Smooth muscle cell (in vitro differentiated cells): Measurements from ENCODE around the gene INSRR. TPM values are rescaled to one million over a fixed set of nuclear protein-coding genes. Genes with fewer than 3 reads are reported as not detected.

Experiments
- DNase-seq: peaks from one replicate; lab custom pipeline; 2025; ENCODE audit not compliant: unreplicated experiment; lab: John Stamatoyannopoulos, UW
- H2AFZ ChIP-seq: fragments of 200-600 bp; sonication (generic); 2 replicates; pipeline ENCODE4 v1.6.0; 2016; ENCODE audit warnings: antibody characterized with exemption, low read depth, mild to moderate bottlenecking
- H3F3A ChIP-seq: fragments of 200-600 bp; sonication (generic); 2 replicates; pipeline ENCODE4 v1.6.0; 2017; ENCODE audit warnings: antibody characterized with exemption, low read depth
- H3K27ac ChIP-seq: fragments of 200-600 bp; sonication (generic); 2 replicates; pipeline ENCODE4 v1.5.1; 2016; ENCODE audit warnings: low read depth, mild to moderate bottlenecking
- H3K27me3 ChIP-seq: fragments of 200-600 bp; sonication (generic); 2 replicates; pipeline ENCODE4 v1.6.1; 2016; ENCODE audit warnings: low read depth, mild to moderate bottlenecking
- H3K36me3 ChIP-seq: fragments of 200-600 bp; sonication (generic); 2 replicates; pipeline ENCODE4 v1.5.1; 2016; ENCODE audit warnings: low read depth
- H3K4me1 ChIP-seq: fragments of 200-600 bp; sonication (generic); 2 replicates; pipeline ENCODE4 v1.5.1; 2016; ENCODE audit warnings: low read depth
- H3K4me2 ChIP-seq: fragments of 200-600 bp; sonication (generic); 2 replicates; pipeline ENCODE4 v1.6.0; 2016; ENCODE audit warnings: mild to moderate bottlenecking
- H3K4me3 ChIP-seq: fragments of 200-600 bp; sonication (generic); 2 replicates; pipeline ENCODE4 v1.5.1; 2016; ENCODE audit warnings: mild to moderate bottlenecking
- H3K79me2 ChIP-seq: fragments of 200-600 bp; sonication (generic); 2 replicates; pipeline ENCODE4 v1.6.0; 2016; ENCODE audit warnings: low read depth, mild to moderate bottlenecking
- H3K9ac ChIP-seq: fragments of 200-600 bp; sonication (generic); 2 replicates; pipeline ENCODE4 v1.6.0; 2016; ENCODE audit warnings: low read depth
- H3K9me3 ChIP-seq: fragments of 200-600 bp; sonication (generic); replicated peaks from 2 replicates; pipeline ENCODE4 v1.5.1; 2016; ENCODE audit warnings: low read depth
- H4K20me1 ChIP-seq: fragments of 200-600 bp; sonication (generic); 2 replicates; pipeline ENCODE4 v1.6.0; 2016; ENCODE audit warnings: low read depth
- WGBS: methylation state at CpG from one replicate; pipeline ENCODE4 v1.1.7; 2016; ENCODE audit warnings: low lambda C conversion rate; 5-methylcytosine and 5-hydroxymethylcytosine counted together
- polyA plus RNA-seq: library from polyadenylated mRNA; unstranded; fragments of >200 nt; fragmentation: Nextera tagmentation; extraction: Ambion mirVana; gene quantifications from 2 replicates; pipeline ENCODE4 v1.2.1, GENCODE V29; 2016
- total RNA-seq: library from RNA; depleted of rRNA; stranded (reverse); fragments of >200 nt; gene quantifications from 2 replicates; pipeline ENCODE4 v1.2.3, GENCODE V29; 2014
- TF ChIP-seq, protein P1 (sequence below): fragments of 200-600 bp; sonication (generic); IDR thresholded peaks from 2 replicates; pipeline ENCODE4 v1.5.1; 2017; ENCODE audit warnings: borderline replicate concordance, mild to moderate bottlenecking, antibody characterized with exemption; ENCODE audit not compliant: insufficient read depth, poor library complexity, severe bottlenecking

The INSRR gene
- total and polyA plus RNA-seq, 2 experiments from 2014 or later = 0.36 to 0.45 TPM

DNA sequence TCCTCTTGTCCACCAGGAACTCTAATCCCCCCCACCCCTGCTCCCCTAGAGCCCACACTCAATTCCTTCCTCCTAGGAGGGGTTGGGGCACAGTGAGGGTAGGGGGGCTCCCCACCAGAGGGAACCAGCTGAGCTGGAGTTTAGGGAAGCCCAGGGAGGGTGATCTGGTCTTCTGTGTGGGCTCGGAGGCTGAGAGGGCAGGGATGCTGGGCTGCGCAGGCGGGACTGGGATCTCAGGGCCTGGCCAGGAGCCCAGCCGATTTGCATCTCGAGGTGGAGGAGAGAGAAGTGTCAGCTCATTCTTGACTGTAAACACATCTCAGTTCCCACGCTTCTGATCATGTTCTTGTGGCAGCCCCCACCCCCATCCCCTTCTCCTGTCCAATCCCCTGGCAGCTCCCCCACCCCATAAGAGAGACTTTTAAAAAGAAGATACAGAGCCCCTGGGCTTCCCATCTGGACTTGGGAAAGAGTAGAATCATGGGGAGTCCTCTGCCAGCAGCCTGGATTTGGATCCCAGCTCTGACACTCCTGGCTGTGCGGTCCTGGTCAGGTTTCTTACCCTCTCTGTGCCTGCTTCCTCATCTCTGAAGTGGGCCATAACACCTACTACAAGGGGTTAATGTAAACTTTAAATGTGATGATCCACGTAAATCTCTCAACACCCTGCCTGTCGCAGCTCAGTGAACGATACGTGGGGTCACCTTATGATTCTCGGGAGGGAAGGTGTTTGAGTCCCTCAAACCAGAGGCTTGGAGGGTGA is 41.2 kb upstream of the INSRR start:
- Histone ChIP-seq H3K4me2 (no peak overlapping the region), H3K9me3 (no peaks in the 10 kb centered on the region), H2AFZ (no peak overlapping the region), H3K27me3 (no peaks in the 10 kb centered on the region), H3K4me3 (no peak overlapping the region), H3K4me1 (peaks cover 8% of the 10 kb centered on the region), H3K9ac (no peak overlapping the region), H3K79me2 (no peaks in the 10 kb centered on the region), H4K20me1 (no peaks in the 10 kb centered on the region), H3F3A (no peaks in the 10 kb centered on the region), H3K36me3 (no peaks in the 10 kb centered on the region), H3K27ac (no peak overlapping the region)
- TF ChIP-seq, protein P1, sequence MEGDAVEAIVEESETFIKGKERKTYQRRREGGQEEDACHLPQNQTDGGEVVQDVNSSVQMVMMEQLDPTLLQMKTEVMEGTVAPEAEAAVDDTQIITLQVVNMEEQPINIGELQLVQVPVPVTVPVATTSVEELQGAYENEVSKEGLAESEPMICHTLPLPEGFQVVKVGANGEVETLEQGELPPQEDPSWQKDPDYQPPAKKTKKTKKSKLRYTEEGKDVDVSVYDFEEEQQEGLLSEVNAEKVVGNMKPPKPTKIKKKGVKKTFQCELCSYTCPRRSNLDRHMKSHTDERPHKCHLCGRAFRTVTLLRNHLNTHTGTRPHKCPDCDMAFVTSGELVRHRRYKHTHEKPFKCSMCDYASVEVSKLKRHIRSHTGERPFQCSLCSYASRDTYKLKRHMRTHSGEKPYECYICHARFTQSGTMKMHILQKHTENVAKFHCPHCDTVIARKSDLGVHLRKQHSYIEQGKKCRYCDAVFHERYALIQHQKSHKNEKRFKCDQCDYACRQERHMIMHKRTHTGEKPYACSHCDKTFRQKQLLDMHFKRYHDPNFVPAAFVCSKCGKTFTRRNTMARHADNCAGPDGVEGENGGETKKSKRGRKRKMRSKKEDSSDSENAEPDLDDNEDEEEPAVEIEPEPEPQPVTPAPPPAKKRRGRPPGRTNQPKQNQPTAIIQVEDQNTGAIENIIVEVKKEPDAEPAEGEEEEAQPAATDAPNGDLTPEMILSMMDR = no peak
- 73% methylated on average over 11 of the region's 12 CpGs for WGBS
- DNase-seq = no peak

DNA sequence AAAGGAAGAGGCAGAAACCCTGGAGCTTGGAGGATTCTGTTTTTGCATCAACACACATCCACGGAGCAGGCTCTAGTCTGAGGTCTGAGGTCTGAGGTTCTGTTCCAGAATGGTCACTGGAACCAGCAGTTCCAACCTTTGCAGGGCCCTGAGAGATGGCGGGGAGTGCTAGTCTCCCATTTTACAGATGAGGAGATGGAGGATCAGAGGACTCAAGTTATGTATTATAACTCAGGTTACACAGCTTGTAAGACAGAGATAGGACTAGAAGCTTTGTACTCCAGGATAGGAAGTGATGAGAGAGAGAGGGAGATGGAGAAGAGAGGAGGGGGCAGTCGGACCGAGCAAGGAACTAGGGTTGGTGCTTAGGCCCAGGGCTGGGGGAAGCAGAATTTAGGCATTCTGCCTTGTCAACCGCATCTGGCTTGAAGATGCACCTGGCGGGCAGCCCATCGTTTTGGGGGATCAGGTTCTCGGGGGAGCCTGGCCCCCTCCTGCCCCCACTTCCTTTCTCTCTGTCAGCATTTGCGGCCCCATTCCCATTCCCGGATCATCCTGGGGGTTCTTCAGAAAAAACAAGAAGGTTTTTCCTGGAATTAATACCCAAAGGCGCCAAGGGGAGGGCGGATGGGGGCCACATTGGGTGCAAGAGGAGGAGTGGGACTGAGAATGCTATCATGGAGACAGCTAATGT is 40.2 kb upstream of the INSRR start:
- H3K4me2 ChIP-seq = no peak overlapping the region
- no peaks in the 10 kb centered on the region for H3K36me3 ChIP-seq
- no peaks in the 10 kb centered on the region for H3F3A ChIP-seq
- DNase-seq = no peak
- WGBS = 92% methylated on average over 12 of the region's 12 CpGs
- no peak overlapping the region for H3K27ac ChIP-seq
- no peak overlapping the region for H2AFZ ChIP-seq
- TF ChIP-seq, protein P1 = no peak
- no peaks in the 10 kb centered on the region for H3K27me3 ChIP-seq
- H3K79me2 ChIP-seq = no peaks in the 10 kb centered on the region
- H3K9me3 ChIP-seq = no peaks in the 10 kb centered on the region
- no peaks in the 10 kb centered on the region for H4K20me1 ChIP-seq
- peaks cover 8% of the 10 kb centered on the region for H3K4me1 ChIP-seq
- H3K4me3 ChIP-seq = no peak overlapping the region
- no peak overlapping the region for H3K9ac ChIP-seq

DNA sequence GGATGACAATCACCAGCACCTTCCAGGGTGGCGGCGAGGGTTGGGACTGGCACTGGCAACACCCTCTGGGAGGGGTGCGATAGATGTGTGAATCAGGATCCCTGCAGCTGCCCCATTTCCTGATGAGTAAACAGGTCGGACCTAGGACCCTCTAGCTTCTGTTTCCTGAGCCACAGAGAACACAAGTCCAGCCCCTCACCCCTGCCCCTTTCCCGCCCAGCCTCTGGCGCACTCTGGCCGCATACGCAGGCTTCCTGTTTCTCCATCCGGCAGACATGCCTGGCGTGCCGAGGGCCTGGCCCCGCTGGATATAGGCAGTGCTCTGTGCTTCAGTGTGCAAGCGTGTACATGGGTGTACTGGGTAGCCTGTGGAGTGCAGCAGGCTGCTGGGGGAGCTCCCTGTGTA is 39.2 kb upstream of the INSRR start:
- no peaks in the 10 kb centered on the region for H3K27me3 ChIP-seq
- H3K36me3 ChIP-seq = no peaks in the 10 kb centered on the region
- peaks cover 4% of the 10 kb centered on the region for H3F3A ChIP-seq
- TF ChIP-seq, protein P1 = no peak
- peaks cover 8% of the 10 kb centered on the region for H3K4me1 ChIP-seq
- no peak overlapping the region for H3K27ac ChIP-seq
- DNase-seq = no peak
- no peak overlapping the region for H2AFZ ChIP-seq
- no peak overlapping the region for H3K4me2 ChIP-seq
- H3K4me3 ChIP-seq = no peak overlapping the region
- H3K9ac ChIP-seq = no peak overlapping the region
- no peaks in the 10 kb centered on the region for H4K20me1 ChIP-seq
- H3K79me2 ChIP-seq = no peaks in the 10 kb centered on the region
- no peaks in the 10 kb centered on the region for H3K9me3 ChIP-seq
- WGBS = 56% methylated on average over 13 of the region's 13 CpGs
